H9 (cell line): Measurements from ENCODE around the gene MYCN. TPM values are rescaled to one million over a fixed set of nuclear protein-coding genes. Genes with fewer than 3 reads are reported as not detected.

Source experiments
- DNase-seq: peaks from one replicate; pipeline ENCODE4 v3.0.0-alpha.2; 2017
- H2AFZ ChIP-seq: one replicate; pipeline ENCODE4 v1.6.1; 2013; ENCODE audit warnings: mild to moderate bottlenecking, low read length, control low read depth, moderate library complexity
- H2AK5ac ChIP-seq: 2 replicates; pipeline ENCODE4 v1.6.1; 2013; ENCODE audit warnings: low read length, control low read depth, mixed read lengths; ENCODE audit not compliant: insufficient read length
- H2BK120ac ChIP-seq: one replicate; pipeline ENCODE4 v1.6.1; 2013; ENCODE audit warnings: low read depth, mild to moderate bottlenecking, low read length, control low read depth, inconsistent platforms; ENCODE audit not compliant: poor library complexity, severe bottlenecking
- H2BK12ac ChIP-seq: 2 replicates; pipeline ENCODE4 v1.6.1; 2013; ENCODE audit warnings: low read length, control low read depth, mixed read lengths, low read depth; ENCODE audit not compliant: insufficient read length
- H2BK15ac ChIP-seq: 2 replicates; pipeline ENCODE4 v1.6.1; 2013; ENCODE audit warnings: low read depth, low read length, control low read depth
- H2BK20ac ChIP-seq: one replicate; pipeline ENCODE4 v1.6.1; 2013; ENCODE audit warnings: low read depth, mild to moderate bottlenecking, low read length, control low read depth, inconsistent platforms; ENCODE audit not compliant: poor library complexity, severe bottlenecking
- H2BK5ac ChIP-seq: 2 replicates; pipeline ENCODE4 v1.6.1; 2013; ENCODE audit warnings: low read length, control low read depth, mixed read lengths; ENCODE audit not compliant: insufficient read length
- H3K14ac ChIP-seq: 2 replicates; pipeline ENCODE4 v1.6.1; 2013; ENCODE audit warnings: low read length, control low read depth; ENCODE audit not compliant: insufficient read depth
- H3K18ac ChIP-seq: 2 replicates; pipeline ENCODE4 v1.6.1; 2013; ENCODE audit warnings: low read depth, mild to moderate bottlenecking, mixed read lengths, low read length, control low read depth; ENCODE audit not compliant: insufficient read length
- H3K23ac ChIP-seq: 2 replicates; pipeline ENCODE4 v1.6.1; 2013; ENCODE audit warnings: low read length, control low read depth, mixed read lengths, low read depth; ENCODE audit not compliant: insufficient read length
- H3K23me2 ChIP-seq: 2 replicates; pipeline ENCODE4 v1.6.1; 2013; ENCODE audit warnings: low read depth, mild to moderate bottlenecking, mixed read lengths, low read length, control low read depth; ENCODE audit not compliant: insufficient read length, poor library complexity, severe bottlenecking
- H3K27ac ChIP-seq: 2 replicates; pipeline ENCODE4 v1.5.1; 2013; ENCODE audit warnings: low read length, control low read depth, mixed read lengths, low read depth; ENCODE audit not compliant: insufficient read length
- H3K27me3 ChIP-seq: 2 replicates; pipeline ENCODE4 v1.6.1; 2013; ENCODE audit warnings: low read length, control low read depth, inconsistent platforms; ENCODE audit not compliant: insufficient read depth
- H3K4ac ChIP-seq: 2 replicates; pipeline ENCODE4 v1.6.1; 2013; ENCODE audit warnings: low read depth, mild to moderate bottlenecking, control low read depth, inconsistent platforms, low read length, moderate library complexity
- H3K4me1 ChIP-seq: 2 replicates; pipeline ENCODE4 v1.6.1; 2013; ENCODE audit warnings: low read length, control low read depth, inconsistent platforms; ENCODE audit not compliant: insufficient read depth
- H3K4me2 ChIP-seq: 2 replicates; pipeline ENCODE4 v1.6.1; 2013; ENCODE audit warnings: low read length, control low read depth, mixed read lengths; ENCODE audit not compliant: insufficient read length, insufficient read depth
- H3K56ac ChIP-seq: 2 replicates; pipeline ENCODE4 v1.6.1; 2013; ENCODE audit warnings: low read depth, mild to moderate bottlenecking, mixed read lengths, low read length, control low read depth; ENCODE audit not compliant: insufficient read length
- H3K79me1 ChIP-seq: 2 replicates; pipeline ENCODE4 v1.6.1; 2013; ENCODE audit warnings: low read depth, mild to moderate bottlenecking, moderate library complexity, low read length, control low read depth, inconsistent platforms; ENCODE audit not compliant: insufficient read depth, poor library complexity, severe bottlenecking
- H3K79me2 ChIP-seq: 2 replicates; pipeline ENCODE4 v1.6.1; 2013; ENCODE audit warnings: low read length, control low read depth, inconsistent platforms; ENCODE audit not compliant: insufficient read depth
- H3K9ac ChIP-seq: 2 replicates; pipeline ENCODE4 v1.6.1; 2013; ENCODE audit warnings: low read length, control low read depth, mixed read lengths; ENCODE audit not compliant: insufficient read length; ENCODE audit errors: extremely low read depth
- H3K9me3 ChIP-seq: one replicate; pipeline ENCODE4 v1.6.1; 2013; ENCODE audit warnings: low read depth, low read length, inconsistent platforms; ENCODE audit not compliant: control insufficient read depth
- H3T11ph ChIP-seq: one replicate; pipeline ENCODE4 v1.6.1; 2013; ENCODE audit warnings: mild to moderate bottlenecking, low read length, control low read depth, inconsistent platforms
- H4K20me1 ChIP-seq: one replicate; pipeline ENCODE4 v1.6.1; 2013; ENCODE audit not compliant: control insufficient read depth, insufficient read length, insufficient read depth
- H4K5ac ChIP-seq: 2 replicates; pipeline ENCODE4 v1.6.1; 2013; ENCODE audit warnings: low read depth, mild to moderate bottlenecking, mixed read lengths, low read length, control low read depth; ENCODE audit not compliant: insufficient read length
- H4K8ac ChIP-seq: replicated peaks from 2 replicates; pipeline ENCODE4 v1.6.1; 2013; ENCODE audit warnings: low read length, control low read depth, mixed read lengths, low read depth; ENCODE audit not compliant: insufficient read length
- H4K91ac ChIP-seq: 2 replicates; pipeline ENCODE4 v1.6.1; 2013; ENCODE audit warnings: low read depth, mild to moderate bottlenecking, moderate library complexity, mixed read lengths, low read length, control low read depth; ENCODE audit not compliant: insufficient read length
- H3K27ac Mint-ChIP-seq, 3 experiments: 2 replicates in 2 of 3; 3 replicates in 1 of 3; pipeline ENCODE4 v1.8.0; 2020 to 2021; ENCODE audit warnings: mixed read lengths in 3 of 3, mild to moderate bottlenecking in 1 of 3, moderate library complexity in 1 of 3
- H3K27me3 Mint-ChIP-seq: 2 replicates; pipeline ENCODE4 v1.8.0; 2021; ENCODE audit warnings: low read depth, mild to moderate bottlenecking, moderate library complexity, mixed read lengths
- H3K36me3 Mint-ChIP-seq, 3 experiments: 2 replicates in 2 of 3; 3 replicates in 1 of 3; pipeline ENCODE4 v1.8.0; 2020 to 2021; ENCODE audit warnings: low read depth in 3 of 3, mixed read lengths in 3 of 3; ENCODE audit not compliant: insufficient read depth in 1 of 3
- H3K4me1 Mint-ChIP-seq, 2 experiments: 2 replicates each; pipeline ENCODE4 v1.8.0; 2020; ENCODE audit warnings: mixed read lengths in 2 of 2
- H3K4me3 Mint-ChIP-seq, 2 experiments: 2 replicates in 1 of 2; 3 replicates in 1 of 2; pipeline ENCODE4 v1.8.0; 2020 to 2021; ENCODE audit warnings: mild to moderate bottlenecking in 2 of 2, mixed read lengths in 2 of 2, moderate library complexity in 1 of 2
- H3K9me3 Mint-ChIP-seq, 2 experiments: 2 replicates in 1 of 2; 3 replicates in 1 of 2; pipeline ENCODE4 v1.8.0; 2020; ENCODE audit warnings: mild to moderate bottlenecking in 2 of 2, mixed read lengths in 2 of 2, moderate library complexity in 1 of 2
- CTCF ChIP-seq: fragments of 200-600 bp; sonication (generic); conservative IDR thresholded peaks from 3 replicates; pipeline ENCODE4 v1.8.0; 2021; ENCODE audit warnings: antibody characterized with exemption, mild to moderate bottlenecking
- WGBS: extraction: QIAGEN DNeasy Blood & Tissue Kit; methylation state at CpG from one replicate; pipeline ENCODE4 v1.1.7; 2013; ENCODE audit warnings: missing lambda C conversion rate, low lambda C conversion rate, mixed read lengths; ENCODE audit not compliant: insufficient read length; ENCODE audit errors: extremely low coverage; 5-methylcytosine and 5-hydroxymethylcytosine counted together
- total RNA-seq: library from RNA; stranded (reverse); gene quantifications from 2 replicates; pipeline ENCODE4 v1.2.1, GENCODE V29; 2021

The MYCN gene
- total RNA-seq, 1 experiment from 2014 or later, result 100.0 TPM

GRCh38 chr2:15940661-15941480 lies 521 bp downstream of the MYCN start:
- Histone ChIP-seq H3K4ac (no peak overlapping the region), H2BK12ac (no peak overlapping the region), H3K56ac (no peak overlapping the region), H3K9ac (peak overlapping the region; percentile 62), H3K9me3 (no peaks in the 10 kb centered on the region), H4K8ac (no peak overlapping the region), H2BK120ac (no peak overlapping the region), H3K4me1 (peaks cover 10% of the 10 kb centered on the region), H2AFZ (no peak overlapping the region), H3T11ph (no peak overlapping the region), H3K79me2 (peaks cover 43% of the 10 kb centered on the region), H2BK20ac (no peak overlapping the region), H3K4me2 (peak overlapping the region; percentile 98), H3K27me3 (no peaks in the 10 kb centered on the region), H2BK15ac (no peak overlapping the region), H4K20me1 (no peaks in the 10 kb centered on the region), H4K5ac (no peak overlapping the region), H3K27ac (no peak overlapping the region), H2AK5ac (no peak overlapping the region), H4K91ac (no peak overlapping the region), H3K14ac (peak overlapping the region; percentile 36; the same call in 1 of the 2 replicates), H3K79me1 (no peaks in the 10 kb centered on the region), H3K18ac (no peak overlapping the region), H3K23ac (no peak overlapping the region), H3K23me2 (peaks cover 17% of the 10 kb centered on the region), H2BK5ac (no peak overlapping the region)
- peak overlapping the region; percentile 94 to 99 for H3K4me3 Mint-ChIP-seq
- H3K36me3 Mint-ChIP-seq, result peaks cover 36 to 37% (median 36%) of the 10 kb centered on the region in 3 experiments
- H3K9me3 Mint-ChIP-seq, result peaks cover 6 to 8% of the 10 kb centered on the region in 2 experiments; a peak in 3 of 5 replicates
- TF ChIP-seq CTCF, result no peak
- H3K27ac Mint-ChIP-seq, result peak overlapping the region; percentile 87 to 98 (median 91)
- WGBS, result no CpG with 5 or more reads among the region's 52 CpGs
- peaks cover 58 to 59% of the 10 kb centered on the region in 2 experiments for H3K4me1 Mint-ChIP-seq
- peaks cover 5% of the 10 kb centered on the region for H3K27me3 Mint-ChIP-seq
- DNase-seq, result no peak
